GM23338 (cell line): ENCODE data around the gene PAPPA. TPM values are rescaled to one million over a fixed set of nuclear protein-coding genes. Genes with fewer than 3 reads are reported as not detected.

Source experiments
- ATAC-seq: fragments of 200-7000 bp; cut with Tn5 transposase; 3 replicates; pipeline ENCODE4 v1.9.1; 2020
- DNase-seq: peaks from one replicate; pipeline ENCODE4 v3.0.0-alpha.2; 2015; ENCODE audit warnings: low spot score
- H2AFZ ChIP-seq: fragments of 200-600 bp; sonication (generic); 2 replicates; pipeline ENCODE4 v1.8.0; 2016; ENCODE audit warnings: antibody characterized with exemption, mild to moderate bottlenecking, moderate library complexity
- H3F3A ChIP-seq: fragments of 200-600 bp; sonication (generic); replicated peaks from 2 replicates; pipeline ENCODE4 v1.8.0; 2017; ENCODE audit warnings: antibody characterized with exemption, mixed run types, low read depth
- H3K27ac ChIP-seq: fragments of 200-600 bp; sonication (generic); 2 replicates; pipeline ENCODE4 v1.6.1; 2016; ENCODE audit warnings: low read depth
- H3K27me3 ChIP-seq: fragments of 200-600 bp; sonication (generic); 2 replicates; pipeline ENCODE4 v1.8.0; 2016; ENCODE audit warnings: mild to moderate bottlenecking, mixed run types, moderate library complexity; ENCODE audit not compliant: insufficient read depth
- H3K36me3 ChIP-seq: fragments of 200-600 bp; sonication (generic); 2 replicates; pipeline ENCODE4 v1.8.0; 2016; ENCODE audit warnings: mild to moderate bottlenecking; ENCODE audit not compliant: insufficient read depth
- H3K4me1 ChIP-seq: fragments of 200-600 bp; sonication (generic); 2 replicates; pipeline ENCODE4 v1.8.0; 2016; ENCODE audit warnings: mild to moderate bottlenecking, moderate library complexity; ENCODE audit not compliant: insufficient read depth
- H3K4me2 ChIP-seq: fragments of 200-600 bp; sonication (generic); 2 replicates; pipeline ENCODE4 v1.7.1; 2017; ENCODE audit warnings: mixed run types
- H3K4me3 ChIP-seq: fragments of 200-600 bp; sonication (generic); 2 replicates; pipeline ENCODE4 v1.6.1; 2016; ENCODE audit warnings: mixed run types
- H3K79me2 ChIP-seq: fragments of 200-600 bp; sonication (generic); replicated peaks from 2 replicates; pipeline ENCODE4 v1.8.0; 2017; ENCODE audit warnings: mild to moderate bottlenecking; ENCODE audit not compliant: insufficient read depth
- H3K9me2 ChIP-seq: fragments of 200-600 bp; sonication (generic); 2 replicates; pipeline ENCODE4 v1.8.0; 2017; ENCODE audit not compliant: insufficient read depth
- H4K20me1 ChIP-seq: fragments of 200-600 bp; sonication (generic); replicated peaks from 2 replicates; pipeline ENCODE4 v1.8.0; 2017; ENCODE audit warnings: mild to moderate bottlenecking; ENCODE audit not compliant: insufficient read depth
- H3K27ac Mint-ChIP-seq: 2 replicates; pipeline ENCODE4 v1.8.0; 2020; ENCODE audit warnings: inconsistent platforms, mild to moderate bottlenecking, moderate library complexity, mixed read lengths
- H3K27me3 Mint-ChIP-seq: 3 replicates; pipeline ENCODE4 v1.8.0; 2022; ENCODE audit warnings: low read depth, mild to moderate bottlenecking, moderate library complexity, mixed read lengths, inconsistent platforms; ENCODE audit not compliant: insufficient read depth, poor library complexity
- H3K36me3 Mint-ChIP-seq: 3 replicates; pipeline ENCODE4 v1.8.0; 2021; ENCODE audit warnings: low read depth, mild to moderate bottlenecking, inconsistent platforms, moderate library complexity, mixed read lengths
- H3K4me1 Mint-ChIP-seq: 3 replicates; pipeline ENCODE4 v1.8.0; 2020; ENCODE audit warnings: mild to moderate bottlenecking, inconsistent platforms, mixed read lengths
- H3K4me3 Mint-ChIP-seq: 3 replicates; pipeline ENCODE4 v1.8.0; 2021; ENCODE audit warnings: moderate library complexity, mild to moderate bottlenecking, inconsistent platforms, mixed read lengths
- H3K9me3 Mint-ChIP-seq: 3 replicates; pipeline ENCODE4 v1.8.0; 2020; ENCODE audit warnings: moderate library complexity, mild to moderate bottlenecking, inconsistent platforms, mixed read lengths
- CREB1 ChIP-seq: fragments of 250-450 bp; sonication (Bioruptor Pico); IDR thresholded peaks from 2 replicates; pipeline ENCODE4 v1.5.0; 2020; ENCODE audit warnings: low read depth, mild to moderate bottlenecking, moderate library complexity
- EZH2 ChIP-seq: fragments of 200-600 bp; sonication (generic); IDR thresholded peaks from one replicate; pipeline ENCODE4 v1.8.0; 2017; ENCODE audit warnings: antibody characterized with exemption, mild to moderate bottlenecking, low read depth; ENCODE audit not compliant: unreplicated experiment
- EZH2phosphoT487 ChIP-seq: fragments of 200-600 bp; sonication (generic); IDR thresholded peaks from one replicate; pipeline ENCODE4 v1.8.1; 2018; ENCODE audit warnings: antibody characterized with exemption; ENCODE audit not compliant: unreplicated experiment
- NANOG ChIP-seq: IDR thresholded peaks from 2 replicates; pipeline ENCODE4 v1.6.1; 2016; ENCODE audit warnings: antibody characterized with exemption, borderline replicate concordance
- POLR2AphosphoS5 ChIP-seq: IDR thresholded peaks from 2 replicates; pipeline ENCODE4 v1.6.1; 2016; ENCODE audit warnings: antibody characterized with exemption, low read depth
- STAT1 ChIP-seq: IDR thresholded peaks from one replicate; pipeline ENCODE4 v1.6.1; 2016; ENCODE audit warnings: antibody characterized with exemption; ENCODE audit not compliant: unreplicated experiment
- ZNF462 ChIP-seq: fragments of 250-450 bp; sonication (Bioruptor Pico); IDR thresholded peaks from 2 replicates; pipeline ENCODE4 v1.5.0; 2020; ENCODE audit warnings: mild to moderate bottlenecking, moderate library complexity
- polyA plus RNA-seq: library from polyadenylated mRNA; unstranded; fragments of >200 nt; fragmentation: Nextera tagmentation; extraction: Ambion mirVana; gene quantifications from 2 replicates; pipeline ENCODE4 v1.2.1, GENCODE V29; 2016
- total RNA-seq: library from RNA; depleted of rRNA; stranded (reverse); fragments of >200 nt; shearing (Covaris generic); gene quantifications from 2 replicates; pipeline ENCODE4 v1.2.3, GENCODE V29; 2014
- TF ChIP-seq, protein P1 (sequence below): IDR thresholded peaks from 2 replicates; pipeline ENCODE4 v1.6.1; 2016; ENCODE audit warnings: antibody characterized with exemption

Gene PAPPA
- total and polyA plus RNA-seq, 2 experiments from 2014 or later: 0.38 to 0.66 TPM

- TF ChIP-seq ZNF462 (CRISPR knock-in tag): no peak
Measured at GRCh38 chr9:116319480-116319879, 165.9 kb downstream of the PAPPA start (continued).

- Histone ChIP-seq H3K36me3 (no peaks in the 10 kb centered on the region; the same call in 1 of the 2 replicates), H3K4me3 (no peak overlapping the region), H3K4me2 (no peak overlapping the region), H4K20me1 (no peaks in the 10 kb centered on the region), H2AFZ (no peak overlapping the region), H3K79me2 (no peaks in the 10 kb centered on the region), H3F3A (no peaks in the 10 kb centered on the region), H3K4me1 (peaks cover 14% of the 10 kb centered on the region), H3K27me3 (0 out of 2 replicates have a peak, but pooled peaks cover 3% of the 10 kb centered on the region), H3K9me2 (no peaks in the 10 kb centered on the region; the same call in 1 of the 2 replicates), H3K27ac (no peak overlapping the region)
- ATAC-seq (no peak), DNase-seq (no peak)
- Mint-ChIP-seq H3K27ac (no peak overlapping the region), H3K36me3 (no peaks in the 10 kb centered on the region), H3K4me1 (peaks cover 22% of the 10 kb centered on the region), H3K27me3 (peaks cover 4% of the 10 kb centered on the region), H3K4me3 (no peak overlapping the region), H3K9me3 (no peaks in the 10 kb centered on the region)
- TF ChIP-seq STAT1: no peak
- no peak for TF ChIP-seq EZH2
- TF ChIP-seq ZNF462 (CRISPR knock-in tag): no peak
- no peak for TF ChIP-seq NANOG
- TF ChIP-seq POLR2AphosphoS5: no peak
- TF ChIP-seq CREB1 (CRISPR knock-in tag): no peak
- TF ChIP-seq EZH2phosphoT487: no peak
- TF ChIP-seq, protein P1, sequence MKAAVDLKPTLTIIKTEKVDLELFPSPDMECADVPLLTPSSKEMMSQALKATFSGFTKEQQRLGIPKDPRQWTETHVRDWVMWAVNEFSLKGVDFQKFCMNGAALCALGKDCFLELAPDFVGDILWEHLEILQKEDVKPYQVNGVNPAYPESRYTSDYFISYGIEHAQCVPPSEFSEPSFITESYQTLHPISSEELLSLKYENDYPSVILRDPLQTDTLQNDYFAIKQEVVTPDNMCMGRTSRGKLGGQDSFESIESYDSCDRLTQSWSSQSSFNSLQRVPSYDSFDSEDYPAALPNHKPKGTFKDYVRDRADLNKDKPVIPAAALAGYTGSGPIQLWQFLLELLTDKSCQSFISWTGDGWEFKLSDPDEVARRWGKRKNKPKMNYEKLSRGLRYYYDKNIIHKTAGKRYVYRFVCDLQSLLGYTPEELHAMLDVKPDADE: no peak
Measured at GRCh38 chr9:116320290-116320689, 166.7 kb downstream of the PAPPA start.
